Panc1 (cell line): ENCODE measurements around the gene MAP2K6.

Source experiments
- CTCF ChIP-seq: fragments of 450-650 bp; IDR thresholded peaks from 2 replicates; pipeline ENCODE4 v1.5.1; 2017; ENCODE audit warnings: mild to moderate bottlenecking
- POLR2AphosphoS5 ChIP-seq: IDR thresholded peaks from 2 replicates; pipeline ENCODE4 v1.6.1; 2012; ENCODE audit warnings: mild to moderate bottlenecking, low read depth, low read length, moderate library complexity
- REST ChIP-seq, 2 experiments: IDR thresholded peaks; 2 replicates each; pipeline ENCODE4 v1.6.1; 2011 to 2012; ENCODE audit warnings: low read depth in 2 of 2, control low read depth in 1 of 2, low read length in 1 of 2, mild to moderate bottlenecking in 1 of 2, moderate library complexity in 1 of 2; ENCODE audit not compliant: insufficient read depth in 1 of 2
- TCF7L2 ChIP-seq: IDR thresholded peaks from 2 replicates; pipeline ENCODE4 v1.6.1; 2011; ENCODE audit warnings: mild to moderate bottlenecking, low read depth, low read length, inconsistent platforms

DNA sequence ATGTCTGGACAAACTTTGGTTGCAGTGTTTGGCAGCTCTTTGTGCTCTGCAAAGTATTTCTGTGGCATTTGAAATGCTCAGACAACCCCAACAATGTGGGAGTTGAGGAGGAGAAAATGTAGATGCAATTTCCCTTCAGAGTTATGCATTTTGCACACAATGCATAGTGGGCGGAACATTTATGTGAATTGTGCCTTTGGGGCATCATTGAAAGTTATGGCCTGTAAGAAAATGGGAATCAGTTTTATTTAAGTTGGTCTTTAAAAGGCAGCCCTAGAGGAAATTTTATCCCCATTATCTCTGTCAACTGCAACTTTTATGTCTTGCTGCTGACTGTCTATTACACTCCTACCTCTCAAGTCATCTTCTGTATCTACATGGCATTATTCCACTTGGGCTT, 176.2 kb downstream of the MAP2K6 start:
- TF ChIP-seq CTCF (no peak), TCF7L2 (no peak), REST (IDR thresholded peaks at IDR 0.05; ENCODE audit: insufficient read depth in 1 of 2, low read depth in 2 of 2, low read length in 1 of 2) (no peak), POLR2AphosphoS5 (no peak)
